Measurements from ENCODE around the gene RETREG3. TPM values are rescaled to one million over a fixed set of nuclear protein-coding genes. Genes with fewer than 3 reads are reported as not detected.

The RETREG3 gene
- total and polyA plus RNA-seq, 2 of the 4 experiments (the other 2 are of a cell fraction): 18.1 to 44.1 TPM

GRCh38 chr17:42555122-42555622 lies 54.0 kb downstream of the RETREG3 start:
- no peaks in the 10 kb centered on the region for H3K9me3 ChIP-seq (ENCODE audit: control insufficient read depth, insufficient read depth, low read length)
- H4K5ac ChIP-seq (ENCODE audit: low read depth, low read length): peak overlapping the region; percentile 95
- peaks cover 4% of the 10 kb centered on the region; the same call in 1 of the 2 replicates for H3K36me3 ChIP-seq (ENCODE audit: control insufficient read depth, insufficient read depth, low read length)
- peaks cover 11 to 45% of the 10 kb centered on the region in 2 experiments for H3K79me1 ChIP-seq (ENCODE audit: low read depth in 1 of 2, low read length in 2 of 2)
- no peak overlapping the region for H2BK20ac ChIP-seq (ENCODE audit: low read depth, low read length)
- intact Hi-C loops (cut with micrococcal nuclease) (no loop called here), dilution Hi-C loops (cut with HindIII; ENCODE audit: low sequenced_read_pairs, unreplicated experiment) (no loop called here), in situ Hi-C loops (cut with MboI; ENCODE audit: low sequenced_read_pairs) (no loop called here)
- no peaks in the 10 kb centered on the region for H3K9me1 ChIP-seq (ENCODE audit: insufficient read depth, low read length)
- ChIA-PET CTCF (no interaction called here), POLR2A (ENCODE audit: unreplicated experiment) (no interaction called here)
- H3K4me1 ChIP-seq (ENCODE audit: control insufficient read depth, insufficient read depth, low read length): peaks cover 5% of the 10 kb centered on the region
- TF ChIP-seq RCOR1 (IDR thresholded peaks at IDR 0.05; ENCODE audit: insufficient replicate concordance, low read length): no peak
- TF ChIP-seq RAD21 (IDR thresholded peaks at IDR 0.05; ENCODE audit: low read length): no peak
- no peak for TF ChIP-seq ELK1 (IDR thresholded peaks at IDR 0.05; ENCODE audit: borderline replicate concordance, low read depth, low read length)
- TF ChIP-seq MAZ (IDR thresholded peaks at IDR 0.05; ENCODE audit: borderline replicate concordance, low read depth, low read length): no peak
- no peak for TF ChIP-seq SMC3 (IDR thresholded peaks at IDR 0.05; ENCODE audit: low read depth, low read length)
- no peak for TF ChIP-seq MXI1 (IDR thresholded peaks at IDR 0.05; ENCODE audit: borderline replicate concordance, low read depth, low read length)
- TF ChIP-seq CTCF (conservative IDR thresholded peaks at IDR 0.05; ENCODE audit: low read depth, low read length): no peak
- TF ChIP-seq MAFK (IDR thresholded peaks at IDR 0.05; ENCODE audit: low read depth, low read length): no peak
- TF ChIP-seq CEBPB (IDR thresholded peaks at IDR 0.05; ENCODE audit: low read depth, low read length): no peak
- no peak for TF ChIP-seq RFX5 (IDR thresholded peaks at IDR 0.05; ENCODE audit: low read depth, low read length)
- no peak for TF ChIP-seq NFE2L2 (IDR thresholded peaks at IDR 0.05; ENCODE audit: low read depth, low read length)
- no peak for TF ChIP-seq CHD1 (IDR thresholded peaks at IDR 0.05; ENCODE audit: low read depth, low read length)
- TF ChIP-seq USF2 (IDR thresholded peaks at IDR 0.05; ENCODE audit: low read depth, low read length): no peak
- no CpG with 5 or more reads among the region's 4 CpGs for WGBS, 2 experiments (ENCODE audit: extremely low coverage in 2 of 2, insufficient read length in 1 of 2)
- peak overlapping the region; percentile 95 for H3K4me3 ChIP-seq (ENCODE audit: insufficient read depth, low read depth, low read length)
- H3K23ac ChIP-seq (ENCODE audit: low read depth, low read length): peak overlapping the region; percentile 89
- H3K14ac ChIP-seq (replicated peaks; ENCODE audit: low read depth, low read length): peak overlapping the region; percentile 93
- H3K4ac ChIP-seq (ENCODE audit: low read depth, low read length): peak overlapping the region; percentile 87
- no peaks in the 10 kb centered on the region for H4K20me1 ChIP-seq (ENCODE audit: insufficient read depth, low read length)
- peak overlapping the region; percentile 56; the same call in 1 of the 2 replicates for H2BK120ac ChIP-seq (ENCODE audit: low read depth, low read length)
- peak overlapping the region; percentile 83 for H2BK5ac ChIP-seq (ENCODE audit: low read depth, low read length, poor library complexity, severe bottlenecking)
- peak overlapping the region; percentile 90 for H2AK9ac ChIP-seq (replicated peaks; ENCODE audit: low read depth, low read length, poor library complexity)
- H3K56ac ChIP-seq (ENCODE audit: extremely low read depth, insufficient read depth, low read length): peak overlapping the region; percentile 78
- H3K18ac ChIP-seq (ENCODE audit: low read depth, low read length): peak overlapping the region; percentile 79
- no peak overlapping the region for H2BK15ac ChIP-seq (ENCODE audit: low read depth, low read length)
- peak overlapping the region; percentile 98 for H3K9ac ChIP-seq (ENCODE audit: low read depth, low read length)
- H4K8ac ChIP-seq (ENCODE audit: low read depth in 2 of 2, low read length in 2 of 2): peak overlapping the region; percentile 97 to 98
- H4K91ac ChIP-seq (ENCODE audit: insufficient read depth, low read depth, low read length): peak overlapping the region; percentile 84
- peak overlapping the region; percentile 96 for H2AK5ac ChIP-seq (ENCODE audit: low read depth, low read length)
- no TSS peak for BruUV-seq (replicated peaks)
- peak; percentile 1 for ATAC-seq (ENCODE audit: low read depth)
- H2AFZ ChIP-seq (replicated peaks; ENCODE audit: low read length, poor library complexity): peak overlapping the region; percentile 90
- no peaks in the 10 kb centered on the region for H3K27me3 ChIP-seq (ENCODE audit: control insufficient read depth, insufficient read depth, low read length)
- peak overlapping the region; percentile 88 for H3K4me2 ChIP-seq (ENCODE audit: low read depth, low read length)
- peak overlapping the region; percentile 98 for H3K27ac ChIP-seq (ENCODE audit: insufficient read depth, low read length)
- DNase-seq: no peak

Measured in IMR-90 (cell line).